Activated T-cell treated with anti-CD3 and anti-CD28 coated beads, Interleukin-2, amount 50 U/mL, for 1 hour (primary cell): Measurements from ENCODE around the gene SPRR2A.
"Not testable (repeated sequence)": the region's sequence is repeated elsewhere in the genome, so short reads cannot be mapped to it uniquely, and the experiment has no call there.

ENCODE experiments used
- DNase-seq: peaks from one replicate; pipeline ENCODE4 v3.0.0-alpha.2; 2020

SPRR2A gene

DNA sequence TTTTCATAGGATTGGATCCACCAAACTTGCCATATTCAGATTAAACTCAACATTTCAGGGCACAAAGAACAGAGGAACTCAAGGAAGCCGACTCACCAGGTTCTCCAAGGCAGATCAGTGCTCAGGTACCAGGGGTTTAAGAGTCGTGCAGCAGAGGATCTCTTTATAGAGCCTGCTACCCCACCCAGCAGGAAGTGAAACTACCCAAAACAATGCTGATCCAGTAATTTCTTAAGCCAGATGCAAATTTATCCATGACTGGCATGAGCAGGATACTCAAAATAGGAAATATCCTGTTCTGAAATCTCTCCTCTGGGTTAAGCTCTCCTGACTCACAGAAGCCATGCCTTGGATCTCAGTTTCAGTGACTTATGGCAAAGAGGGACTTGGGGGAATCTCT lies at the start of gene SPRR2A:
TSS of gene SPRR2A (minus strand) at position 138 of the 400 bp plus-strand sequence. CDS start 777 bp downstream, outside the sequence.
- DNase-seq: no peak

DNA sequence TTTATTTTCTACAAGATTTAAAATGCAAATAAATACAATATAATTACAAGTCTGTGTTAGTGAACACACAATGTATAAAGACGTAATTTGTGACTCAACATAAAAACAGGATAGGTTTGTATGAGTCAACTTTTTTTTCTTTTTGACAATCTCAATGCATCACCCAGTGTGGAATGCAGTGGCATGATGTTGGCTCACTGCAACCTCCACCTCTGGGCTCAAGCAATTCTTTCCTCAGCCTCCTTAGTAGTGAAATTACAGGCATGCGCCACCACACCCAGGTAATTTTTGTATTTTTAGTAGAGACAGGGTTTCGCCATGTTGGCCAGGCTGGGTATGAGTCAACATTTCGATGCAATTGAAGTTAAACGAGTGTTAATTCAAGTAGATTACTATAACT lies 42.9 kb upstream of the SPRR2A start:
- DNase-seq: no peak

DNA sequence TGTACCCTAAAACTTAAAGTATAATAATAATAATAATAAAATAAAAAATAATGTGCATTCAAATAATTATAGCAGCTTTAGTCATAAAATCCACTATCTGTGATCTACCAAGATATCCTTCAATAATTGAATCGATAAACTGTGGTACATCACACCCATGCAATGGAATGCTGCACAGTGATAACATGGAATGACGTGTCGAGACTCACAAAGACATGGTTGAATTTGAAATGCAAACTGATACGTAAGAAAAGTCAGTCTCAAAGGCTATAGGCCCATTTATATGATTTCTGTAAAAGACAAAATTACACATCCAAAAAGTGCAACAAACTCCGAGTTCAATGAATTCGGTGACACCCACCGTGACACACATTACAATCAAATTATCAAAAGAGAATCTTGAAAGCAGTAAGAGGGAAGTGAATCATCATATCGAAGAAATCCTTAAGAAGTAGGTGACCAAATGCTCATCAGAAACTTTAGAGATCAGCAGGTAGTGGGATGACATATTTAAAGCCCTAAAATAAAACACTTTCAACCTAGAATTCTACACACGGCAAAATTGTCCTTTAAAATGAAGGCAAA lies 42.2 kb upstream of the SPRR2A start:
- no peak for DNase-seq

DNA sequence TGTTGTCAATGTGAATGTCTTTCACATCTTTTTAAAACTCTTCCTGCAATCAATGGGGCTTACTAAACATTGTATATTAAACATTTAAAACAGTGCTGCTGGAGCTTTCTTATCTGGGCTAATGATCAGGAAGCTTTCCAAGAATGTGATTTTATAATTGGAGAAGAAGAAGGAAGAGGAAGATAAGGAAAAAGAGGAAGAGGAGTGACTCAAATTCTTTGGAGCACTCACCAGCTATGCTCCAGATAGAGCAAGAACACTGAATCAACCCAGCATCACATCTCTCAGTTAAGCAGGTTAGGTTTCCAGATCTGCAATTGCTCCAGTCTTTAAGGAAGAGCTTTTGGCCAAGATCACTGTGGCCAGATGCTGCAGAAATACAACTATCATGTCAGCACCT lies 38.5 kb upstream of the SPRR2A start:
- no peak for DNase-seq

DNA sequence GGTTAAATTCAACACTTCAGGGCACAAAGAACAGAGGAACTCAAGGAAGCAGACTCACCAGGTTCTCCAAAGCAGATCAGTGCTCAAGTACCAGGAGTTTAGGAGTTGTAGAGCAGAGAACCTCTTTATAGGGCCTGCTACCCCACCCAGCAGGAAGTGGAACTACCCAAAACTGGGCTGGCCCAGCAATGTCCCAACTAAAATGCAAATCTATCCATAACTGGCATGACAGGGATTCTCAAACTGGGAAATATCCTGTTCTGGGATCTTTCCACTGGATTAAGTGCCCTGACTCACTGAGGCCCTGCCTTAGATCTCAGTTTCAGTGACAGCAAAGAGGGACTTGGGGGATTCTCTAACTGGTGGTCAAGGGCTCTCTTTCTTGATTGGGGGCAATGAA lies 37.1 kb upstream of the SPRR2A start, which contains the start of gene SPRR2E:
TSS of gene SPRR2E (minus strand) at position 101 of the 400 bp plus-strand sequence. CDS start 775 bp downstream, outside the sequence.
- DNase-seq: no peak

DNA sequence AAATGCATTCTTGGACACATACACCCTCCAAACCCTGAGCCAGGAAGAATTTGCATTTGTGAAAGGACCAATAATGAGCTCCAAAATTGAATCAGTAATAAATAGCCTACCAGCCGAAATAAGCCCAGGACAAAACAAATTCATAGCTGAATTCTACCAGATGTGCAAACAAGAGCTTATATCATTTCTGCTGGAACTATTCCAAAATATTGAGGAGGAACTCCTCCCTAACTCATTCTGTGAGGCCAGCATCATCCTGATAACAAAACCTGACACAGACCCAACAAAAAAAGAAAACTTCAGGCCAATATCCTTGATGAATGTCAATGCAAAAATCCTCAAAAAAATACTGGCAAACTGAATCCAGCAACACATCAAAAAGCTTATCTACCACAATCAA lies 30.3 kb upstream of the SPRR2A start:
- DNase-seq: no peak

DNA sequence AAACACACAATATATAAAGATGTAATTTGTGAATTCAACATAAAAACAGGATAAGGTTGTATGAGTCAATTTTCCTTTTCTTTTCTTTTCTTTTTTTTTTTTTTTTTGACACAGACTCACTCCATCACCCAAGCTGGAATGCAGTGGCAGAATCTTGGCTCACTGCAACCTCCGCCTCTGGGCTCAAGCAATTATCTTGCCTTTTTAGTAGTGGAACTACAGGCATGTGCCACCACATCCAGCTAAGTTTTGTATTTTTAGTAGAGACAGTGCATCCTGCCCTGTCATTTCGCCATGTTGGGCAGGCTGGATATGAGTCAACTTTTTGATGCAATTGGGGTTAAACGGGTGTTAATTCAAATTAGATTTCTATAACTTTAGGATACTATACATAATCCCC lies 24.4 kb upstream of the SPRR2A start:
- no peak for DNase-seq

DNA sequence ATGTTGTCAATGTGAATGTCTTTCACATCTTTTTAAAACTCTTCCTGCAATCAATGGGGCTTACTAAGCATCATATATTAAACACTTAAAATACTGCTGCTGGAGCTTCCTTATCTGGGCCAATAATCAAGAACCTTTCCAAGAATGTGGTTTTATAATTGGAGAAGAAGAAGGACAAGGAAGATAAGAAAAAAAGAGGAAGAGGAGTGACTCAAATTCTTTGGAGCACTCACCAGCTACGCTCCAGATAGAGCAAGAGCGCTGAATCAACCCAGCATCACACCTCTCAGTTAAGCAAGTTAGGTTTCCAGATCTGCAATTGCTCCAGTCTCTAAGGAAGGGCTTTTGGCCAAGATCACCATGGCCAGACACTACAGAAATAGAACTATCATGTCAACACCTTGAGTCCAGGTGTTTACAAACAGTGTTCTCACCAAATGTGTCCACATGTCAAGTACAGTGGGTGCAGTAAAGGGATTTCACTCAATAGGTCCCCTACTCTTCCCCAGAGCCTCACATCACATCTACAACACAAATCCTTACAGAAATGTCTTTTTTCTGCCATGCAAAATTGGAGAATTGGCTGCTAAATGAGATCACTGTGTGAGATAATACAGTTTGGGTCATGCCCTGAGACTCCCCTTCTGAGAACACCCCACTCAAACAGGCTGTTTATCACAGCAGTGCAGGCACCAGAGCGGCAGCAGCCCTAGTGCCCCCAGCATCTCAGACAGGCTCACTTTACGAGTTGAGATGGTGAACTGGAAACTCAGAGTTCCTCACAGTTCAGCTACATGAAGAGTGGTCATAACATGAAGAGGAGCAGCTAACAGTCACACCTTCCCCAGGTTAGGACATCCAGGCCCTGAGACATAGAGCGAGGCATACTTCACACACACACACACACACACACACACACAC lies 15.8 kb upstream of the SPRR2A start:
- DNase-seq: no peak

DNA sequence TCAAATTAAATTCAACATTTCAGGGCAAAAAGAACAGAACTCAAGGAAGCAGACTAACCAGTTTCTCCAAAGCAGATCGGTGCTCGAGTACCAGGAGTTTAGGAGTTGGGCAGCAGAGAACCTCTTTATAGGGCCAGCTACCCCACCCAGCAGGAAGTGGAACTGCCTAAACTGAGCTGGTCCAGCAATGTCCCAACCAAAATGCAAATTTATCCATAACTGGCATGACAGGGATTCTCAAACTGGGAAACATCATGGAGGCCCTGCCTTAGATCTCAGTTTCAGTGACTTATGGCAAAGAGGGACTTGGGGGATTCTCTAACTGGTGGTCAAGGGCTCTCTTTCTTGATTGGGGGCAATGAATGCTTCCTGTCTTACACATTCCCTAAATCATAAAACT lies 14.2 kb upstream of the SPRR2A start, which contains the start of gene SPRR2B:
TSS of gene SPRR2B (minus strand) at position 101 of the 400 bp plus-strand sequence. CDS start 772 bp downstream, outside the sequence.
- DNase-seq: no peak

DNA sequence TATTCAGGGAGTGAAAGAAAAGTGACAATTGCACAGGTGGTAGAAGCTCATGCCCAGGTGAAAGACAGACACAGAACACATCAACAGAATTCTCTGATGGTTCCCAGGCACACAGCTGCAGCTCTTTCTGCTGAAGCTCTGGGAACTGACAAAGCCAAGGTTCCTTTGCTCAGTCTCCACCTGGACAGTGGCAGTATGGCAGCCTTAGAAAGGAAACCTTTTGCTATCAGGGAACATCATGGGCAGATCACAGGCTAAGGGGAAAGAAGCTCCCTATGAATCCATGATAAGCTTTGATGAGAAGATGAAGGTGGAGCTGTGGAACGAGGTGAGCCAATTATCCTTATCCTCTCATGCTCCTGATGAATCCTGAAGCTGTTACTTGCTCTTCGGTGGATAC lies 12.9 kb upstream of the SPRR2A start:
- no peak for DNase-seq

DNA sequence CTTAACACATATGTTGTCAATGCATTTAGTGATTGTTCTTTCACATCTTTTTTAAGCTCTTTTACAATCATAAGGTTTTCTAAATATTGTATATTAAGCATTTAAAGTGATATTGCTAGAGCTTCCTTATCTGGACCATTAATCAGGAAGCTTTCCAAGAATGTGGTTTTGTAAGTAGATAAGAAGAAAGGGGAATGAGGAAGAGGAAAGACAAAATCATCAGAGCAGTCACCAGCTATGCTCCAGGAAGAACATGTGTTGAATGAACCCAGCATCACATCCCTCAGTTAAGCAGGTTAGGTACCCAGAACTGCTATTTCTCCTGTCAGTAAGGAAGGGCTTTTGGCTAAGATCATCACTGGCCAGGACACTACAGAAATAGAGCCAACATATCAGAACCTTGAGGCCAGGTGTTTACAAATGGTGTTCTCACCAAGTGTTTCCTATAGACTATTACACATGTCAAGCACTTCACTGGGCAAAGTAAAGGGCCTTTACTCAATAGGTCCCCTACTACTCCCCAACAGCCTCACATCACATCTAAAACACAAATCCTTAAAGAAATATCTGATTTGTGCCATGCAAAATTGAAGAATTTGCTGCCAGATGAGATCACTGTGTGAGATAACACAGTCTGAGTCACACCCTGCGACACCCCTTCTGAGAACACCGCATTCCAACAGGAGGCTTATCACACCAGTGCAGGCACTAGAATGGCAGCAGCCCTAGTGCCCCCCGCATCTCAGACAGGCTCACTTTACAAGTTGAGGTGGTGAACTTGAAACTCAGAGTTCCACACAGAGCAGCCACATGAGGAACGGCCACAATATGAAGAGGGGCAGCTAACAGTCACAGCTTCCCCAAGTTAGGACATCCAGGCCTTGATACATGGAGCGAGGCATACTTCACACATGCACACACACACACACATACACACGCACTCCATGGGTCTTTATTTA lies 1.8 kb upstream of the SPRR2A start:
- DNase-seq: no peak

DNA sequence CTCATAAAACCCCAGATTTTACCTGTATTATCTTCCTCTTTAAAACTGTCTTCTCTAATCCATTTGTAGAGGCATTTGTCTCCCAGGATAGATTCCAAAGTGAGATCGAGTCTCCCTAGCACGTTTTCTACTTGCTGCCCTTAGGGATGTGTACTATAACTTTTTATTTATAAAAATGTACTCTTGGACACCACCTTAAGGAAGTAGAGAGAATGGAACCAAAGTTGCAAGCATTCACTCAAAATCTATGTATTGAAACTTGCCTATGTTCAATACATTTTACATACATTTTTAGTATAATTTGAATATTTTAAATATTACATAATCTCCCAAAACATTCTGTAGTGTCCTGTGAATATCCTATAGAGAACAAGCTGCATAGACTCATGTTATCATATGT lies 842 bp upstream of the SPRR2A start:
- no peak for DNase-seq

DNA sequence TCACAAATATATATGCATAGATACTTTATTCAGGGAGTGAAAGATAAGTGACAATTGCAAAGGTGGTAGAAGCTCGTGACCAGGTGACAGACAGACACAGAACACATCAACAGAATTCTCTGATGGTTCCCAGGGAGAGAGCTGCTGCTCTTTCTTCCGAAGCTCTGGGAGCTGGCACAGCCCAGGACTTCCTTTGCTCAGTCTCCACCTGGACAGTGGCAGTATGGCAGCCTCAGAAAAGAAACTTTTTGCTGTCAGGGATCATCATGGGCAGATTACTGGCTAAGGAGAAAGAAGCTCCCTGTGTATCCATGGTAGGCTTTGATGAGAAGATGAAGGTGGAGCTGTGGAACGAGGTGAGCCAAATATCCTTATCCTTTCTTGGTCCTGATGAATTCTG lies 1.2 kb downstream of the SPRR2A start:
- DNase-seq: not testable (repeated sequence)

DNA sequence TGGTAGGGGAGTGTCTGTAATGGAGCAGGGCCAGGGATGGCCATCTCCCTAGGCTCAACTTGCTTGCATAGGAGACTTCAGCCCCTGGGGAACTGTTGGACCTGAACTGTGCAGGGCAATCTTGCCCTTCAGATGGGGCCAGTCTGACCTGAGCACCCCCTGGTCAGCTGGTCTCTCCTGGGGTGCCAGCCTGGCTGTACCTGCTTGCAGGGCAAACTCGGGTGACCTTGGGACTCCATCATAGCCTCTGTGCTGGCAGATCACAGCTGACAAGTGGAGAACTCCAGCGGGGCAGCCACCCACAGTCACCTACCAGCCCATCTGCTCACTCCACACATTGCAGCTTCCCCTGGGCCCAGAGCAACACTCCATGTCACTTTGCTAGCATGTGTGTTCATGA lies 8.1 kb downstream of the SPRR2A start:
- no peak for DNase-seq

DNA sequence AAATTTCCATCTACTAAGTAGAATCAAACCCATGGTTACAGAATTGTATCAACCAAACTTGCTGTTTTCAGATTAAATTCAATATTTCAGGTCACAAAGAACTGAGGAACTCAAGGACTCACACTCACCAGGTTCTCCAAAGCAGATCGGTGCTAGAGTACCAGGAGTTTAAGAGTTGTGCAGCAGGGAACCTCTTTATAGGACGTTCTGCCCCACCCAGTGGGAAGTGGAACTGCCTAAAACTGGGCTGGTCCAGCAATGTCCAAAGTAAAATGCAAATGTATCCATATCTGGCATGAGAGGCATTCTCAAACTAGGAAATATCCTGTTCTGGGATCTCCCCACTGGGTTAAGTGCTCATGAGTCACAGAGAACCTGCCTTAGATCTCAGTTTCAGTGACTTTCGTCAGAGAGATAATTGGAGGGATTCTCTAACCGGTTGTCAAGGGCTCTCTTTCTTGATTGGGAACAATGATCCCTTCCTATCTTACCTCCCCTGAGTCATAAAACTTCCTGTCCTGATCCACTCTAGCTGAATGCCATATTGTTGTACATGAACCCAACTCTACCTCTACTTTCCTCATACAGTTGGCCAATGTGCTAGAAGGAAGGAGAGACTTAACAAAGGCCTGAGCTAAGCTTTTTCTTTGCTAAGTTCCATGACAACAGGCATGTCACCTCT lies 16.2 kb downstream of the SPRR2A start, which contains the start of gene SPRR2D:
TSS of gene SPRR2D (minus strand) at position 171 of the 682 bp plus-strand sequence. CDS start 774 bp downstream, outside the sequence.
- no peak for DNase-seq

DNA sequence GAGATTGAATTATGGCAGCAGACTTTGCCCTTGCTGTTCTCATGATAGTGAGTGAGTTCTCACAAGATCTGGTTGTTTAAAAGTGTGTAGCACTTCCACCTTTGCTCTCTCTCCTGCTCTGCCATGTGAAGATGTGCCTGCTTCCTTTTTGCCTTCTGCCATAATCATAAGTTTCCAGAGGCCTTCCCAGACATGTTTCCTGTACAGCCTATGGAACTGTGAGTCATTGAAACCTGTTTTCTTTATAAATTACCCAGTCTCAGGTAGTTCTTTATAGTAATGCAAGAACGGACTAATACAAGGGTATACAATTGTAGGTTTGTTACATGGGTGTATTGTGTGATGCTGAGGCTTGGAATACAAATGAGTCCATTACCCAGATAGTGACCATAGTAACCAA lies 22.1 kb downstream of the SPRR2A start:
- DNase-seq: no peak

DNA sequence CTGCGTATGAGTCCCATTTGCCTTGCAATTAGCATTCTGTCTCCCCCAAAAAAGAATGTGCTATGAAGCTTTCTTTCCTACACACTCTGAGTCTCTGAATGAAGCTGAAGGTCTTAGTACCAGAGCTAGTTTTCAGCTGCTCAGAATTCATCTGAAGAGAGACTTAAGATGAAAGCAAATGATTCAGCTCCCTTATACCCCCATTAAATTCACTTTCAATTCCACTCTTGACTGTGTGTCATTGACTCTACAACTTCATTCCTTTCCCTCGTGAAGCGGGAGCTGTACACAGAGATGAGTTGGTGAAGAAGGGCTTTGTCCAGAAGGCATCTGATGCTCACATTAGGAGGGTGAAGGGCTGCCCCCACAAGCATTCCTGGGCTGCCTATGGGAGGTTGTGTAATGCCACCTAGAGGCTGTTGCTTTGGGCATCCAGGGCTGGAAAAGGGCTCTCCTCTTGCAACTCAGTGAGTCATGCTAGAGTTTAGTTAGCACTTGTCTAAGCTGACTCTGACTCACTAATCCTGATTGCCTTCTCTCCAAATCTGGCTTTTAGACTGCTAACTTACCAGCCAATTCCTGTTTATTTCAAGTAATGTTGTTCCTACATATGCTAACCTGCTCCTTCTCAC lies 24.5 kb downstream of the SPRR2A start:
- no peak for DNase-seq

DNA sequence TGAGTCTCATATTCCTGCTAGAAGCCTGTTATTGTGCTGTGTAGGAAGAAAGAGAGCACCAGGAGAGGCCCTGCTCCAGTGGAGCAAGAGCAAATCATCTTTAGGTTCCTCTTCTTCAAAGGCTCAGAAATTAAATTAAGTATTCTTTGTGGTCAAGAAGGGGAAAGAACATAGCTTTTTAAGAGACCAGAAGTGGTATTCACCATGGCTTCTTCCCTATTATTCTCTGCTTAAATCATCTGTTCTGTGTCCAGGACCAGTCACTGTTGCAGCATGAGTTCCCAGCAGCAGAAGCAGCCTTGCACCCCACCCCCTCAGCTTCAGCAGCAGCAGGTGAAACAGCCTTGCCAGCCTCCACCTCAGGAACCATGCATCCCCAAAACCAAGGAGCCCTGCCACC lies 25.2 kb downstream of the SPRR2A start:
- no peak for DNase-seq

DNA sequence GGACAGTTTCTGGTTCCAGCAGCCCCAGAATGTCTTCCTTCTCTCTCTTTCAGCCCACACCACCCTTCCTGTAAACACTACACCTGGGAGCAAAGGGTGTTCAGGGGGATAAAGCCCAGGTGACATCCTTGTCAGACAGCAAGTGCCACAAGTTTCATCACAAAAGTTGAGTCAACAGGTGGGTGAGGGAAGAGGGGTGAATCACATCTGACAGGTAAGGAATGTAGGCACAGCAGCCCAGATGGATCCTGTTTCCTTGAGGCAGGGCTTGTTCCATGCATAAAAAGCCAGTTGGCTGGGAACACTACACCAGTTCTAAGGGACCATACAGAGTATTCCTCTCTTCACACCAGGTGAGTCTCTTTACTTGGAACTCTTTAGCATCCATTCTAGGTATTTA lies 26.4 kb downstream of the SPRR2A start, which contains the start of gene SPRR1B:
TSS of gene SPRR1B (plus strand) at position 309 of the 400 bp plus-strand sequence. CDS start 1,143 bp downstream, outside the sequence.
- no peak for DNase-seq

DNA sequence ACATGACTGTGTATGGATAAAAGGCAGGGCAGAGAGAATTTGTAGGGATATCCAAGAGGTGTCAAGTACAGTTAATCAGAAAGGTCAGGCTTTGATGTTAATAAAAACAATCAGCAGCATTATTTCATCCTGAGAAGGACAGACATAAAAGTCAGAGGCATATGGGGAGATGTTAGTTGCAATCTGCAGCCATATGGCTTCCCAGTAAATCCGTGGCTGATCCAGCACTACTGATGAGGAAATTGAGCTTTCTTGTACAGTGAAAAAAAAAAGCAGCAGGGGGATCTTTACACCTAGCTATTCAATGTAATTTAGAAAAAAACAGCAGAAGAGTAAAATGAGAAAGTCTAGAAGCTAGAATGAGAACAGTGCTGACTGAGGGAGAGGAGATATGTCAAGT lies 28.5 kb downstream of the SPRR2A start:
- no peak for DNase-seq

DNA sequence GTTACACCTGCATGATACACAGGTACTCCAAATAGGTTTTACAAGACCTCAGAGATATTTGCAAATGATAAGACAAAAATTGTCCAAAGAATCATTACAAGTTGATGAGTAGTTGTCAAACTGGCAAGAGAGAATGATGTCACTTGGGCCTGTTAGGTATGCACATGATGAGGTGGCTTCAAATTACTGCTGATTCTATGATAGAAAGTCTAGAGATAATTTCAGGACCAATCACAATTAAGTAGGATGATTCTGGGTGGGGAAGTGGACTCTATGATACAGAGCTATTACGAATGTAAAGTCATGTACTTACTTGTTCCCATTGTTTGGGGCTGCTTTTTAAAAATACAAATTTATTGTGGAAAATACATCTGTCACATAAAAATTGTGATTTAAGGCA lies 31.5 kb downstream of the SPRR2A start:
- no peak for DNase-seq

DNA sequence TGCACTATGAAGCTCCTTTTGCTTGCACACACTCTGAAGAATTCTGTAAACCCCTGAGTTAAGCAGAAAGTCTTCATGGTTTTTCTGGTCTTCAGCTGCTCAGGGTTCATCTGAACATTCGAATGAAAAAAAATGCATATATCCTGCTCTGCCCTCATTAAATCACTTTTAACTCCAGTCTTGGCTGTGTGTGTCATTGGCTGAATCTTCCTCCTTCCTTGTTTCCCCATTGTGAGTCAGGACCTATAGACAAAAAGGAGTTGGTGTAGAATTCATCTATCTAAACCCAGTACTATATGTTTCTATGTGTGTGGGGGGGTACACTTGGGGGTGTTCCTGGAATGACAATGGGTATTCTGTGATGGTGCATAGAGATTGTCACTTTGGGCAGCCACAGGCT lies 32.9 kb downstream of the SPRR2A start:
- DNase-seq: no peak
